Neural crest cell (in vitro differentiated cells): ENCODE data around the gene DNPH1. TPM values are rescaled to one million over a fixed set of nuclear protein-coding genes. Genes with fewer than 3 reads are reported as not detected.
A peak's percentile ranks its signal among the peaks of the same experiment; 100 is the strongest.

Experiments
- DNase-seq: peaks from one replicate; pipeline ENCODE4 v3.0.0; 2021; ENCODE audit warnings: low read depth, mixed read lengths, low spot score
- H3K27ac Mint-ChIP-seq: one replicate; pipeline ENCODE4 v1.8.0; 2021; ENCODE audit warnings: mild to moderate bottlenecking, mixed read lengths; ENCODE audit not compliant: unreplicated experiment
- H3K27me3 Mint-ChIP-seq: 2 replicates; pipeline ENCODE4 v1.8.0; 2021; ENCODE audit warnings: low read depth, mild to moderate bottlenecking, mixed read lengths
- H3K36me3 Mint-ChIP-seq: 2 replicates; pipeline ENCODE4 v1.8.0; 2021; ENCODE audit warnings: low read depth, mild to moderate bottlenecking, mixed read lengths
- H3K4me1 Mint-ChIP-seq: 2 replicates; pipeline ENCODE4 v1.8.0; 2021; ENCODE audit warnings: mixed read lengths
- H3K4me3 Mint-ChIP-seq: one replicate; pipeline ENCODE4 v1.8.0; 2021; ENCODE audit warnings: mild to moderate bottlenecking, mixed read lengths
- H3K9me3 Mint-ChIP-seq: 2 replicates; pipeline ENCODE4 v1.8.0; 2021; ENCODE audit warnings: mixed read lengths
- CTCF ChIP-seq: fragments of 200-600 bp; sonication (generic); conservative IDR thresholded peaks from 2 replicates; pipeline ENCODE4 v1.5.0; 2021; ENCODE audit warnings: antibody characterized with exemption, mild to moderate bottlenecking
- total RNA-seq: library from RNA; stranded (reverse); gene quantifications from 2 replicates; pipeline ENCODE4 v1.2.1, GENCODE V29; 2021

The DNPH1 gene
- total RNA-seq, 1 donor from 2014 or later: 50.3 TPM

- peaks cover 28% of the 10 kb centered on the region for H3K4me1 Mint-ChIP-seq
- H3K27ac Mint-ChIP-seq: peak within 1 kb of the TSS; percentile 81
- H3K36me3 Mint-ChIP-seq: peaks cover 14% of the 10 kb centered on the region
- peak within 1 kb of the TSS; percentile 90 for H3K4me3 Mint-ChIP-seq
- H3K27me3 Mint-ChIP-seq: no peaks in the 10 kb centered on the region
- TF ChIP-seq CTCF: no peak
- peak; percentile 43 for DNase-seq
- no peaks in the 10 kb centered on the region for H3K9me3 Mint-ChIP-seq
Observed at GRCh38 chr6:43181942-43182860, 47.1 kb downstream of the DNPH1 start, which contains the start of gene CUL9. TSS of gene CUL9 (plus strand) at chr6:43182196. CDS start at chr6:43184311, 2,115 bp downstream.

GRCh38 chr6:43181621-43181941 is 47.7 kb downstream of the DNPH1 start:
- H3K9me3 Mint-ChIP-seq: no peaks in the 10 kb centered on the region
- no peaks in the 10 kb centered on the region for H3K27me3 Mint-ChIP-seq

GRCh38 chr6:43180985-43181384 is 48.3 kb downstream of the DNPH1 start:
- H3K4me3 Mint-ChIP-seq: peak overlapping the region; percentile 90
- no peaks in the 10 kb centered on the region for H3K9me3 Mint-ChIP-seq
- DNase-seq: no peak
- no peak for TF ChIP-seq CTCF
- H3K36me3 Mint-ChIP-seq: peaks cover 8% of the 10 kb centered on the region
- peaks cover 28% of the 10 kb centered on the region for H3K4me1 Mint-ChIP-seq
- H3K27ac Mint-ChIP-seq: peak overlapping the region; percentile 13
- no peaks in the 10 kb centered on the region for H3K27me3 Mint-ChIP-seq

More at GRCh38 chr6:43181621-43181941, 47.7 kb downstream of the DNPH1 start:
- no peak for DNase-seq
- Mint-ChIP-seq H3K4me1 (peaks cover 28% of the 10 kb centered on the region), H3K4me3 (peak overlapping the region; percentile 90), H3K27ac (peak overlapping the region; percentile 39), H3K36me3 (peaks cover 13% of the 10 kb centered on the region)
- no peak for TF ChIP-seq CTCF

- Mint-ChIP-seq H3K27me3 (no peaks in the 10 kb centered on the region), H3K4me1 (peaks cover 26% of the 10 kb centered on the region), H3K4me3 (no peak overlapping the region), H3K9me3 (no peaks in the 10 kb centered on the region), H3K36me3 (peaks cover 5% of the 10 kb centered on the region), H3K27ac (no peak overlapping the region)
- no peak for TF ChIP-seq CTCF
- DNase-seq: no peak
Observed at GRCh38 chr6:43180058-43180457, 49.2 kb downstream of the DNPH1 start.

GRCh38 chr6:43178951-43179830 is 50.1 kb downstream of the DNPH1 start:
- peaks cover 31% of the 10 kb centered on the region for H3K4me1 Mint-ChIP-seq
- peak overlapping the region; percentile 80 for H3K4me3 Mint-ChIP-seq
- H3K36me3 Mint-ChIP-seq: peaks cover 5% of the 10 kb centered on the region
- TF ChIP-seq CTCF: no peak
- no peaks in the 10 kb centered on the region for H3K27me3 Mint-ChIP-seq
- H3K27ac Mint-ChIP-seq: no peak overlapping the region
- H3K9me3 Mint-ChIP-seq: no peaks in the 10 kb centered on the region
- no peak for DNase-seq
